ENCODE data around the gene SUGP1.
"Not testable (repeated sequence)": the region's sequence is repeated elsewhere in the genome, so short reads cannot be mapped to it uniquely, and the experiment has no call there.

The SUGP1 gene

GRCh38 chr19:19261350-19262189 lies 58.7 kb downstream of the SUGP1 start:
- DNase-seq = no peak

- no peak for DNase-seq
Measured at GRCh38 chr19:19260417-19261214, 59.7 kb downstream of the SUGP1 start.

GRCh38 chr19:19259741-19260140 lies 60.6 kb downstream of the SUGP1 start:
- DNase-seq = peak; percentile 18

- DNase-seq = no peak
Measured at GRCh38 chr19:19258589-19259338, 61.5 kb downstream of the SUGP1 start.

- DNase-seq = no peak
Measured at GRCh38 chr19:19257836-19258588, 62.3 kb downstream of the SUGP1 start.

- DNase-seq = no peak
Measured at GRCh38 chr19:19257137-19257536, 63.2 kb downstream of the SUGP1 start.

- DNase-seq = no peak
Measured at GRCh38 chr19:19256072-19256969, 64.0 kb downstream of the SUGP1 start.

- DNase-seq = not testable (repeated sequence)
Measured at GRCh38 chr19:19253409-19253808, 66.9 kb downstream of the SUGP1 start.

- no peak for DNase-seq
Measured at GRCh38 chr19:19250196-19250801, 70.0 kb downstream of the SUGP1 start.

GRCh38 chr19:19240476-19240875 lies 79.8 kb downstream of the SUGP1 start:
- DNase-seq = no peak

GRCh38 chr19:19239675-19240074 lies 80.6 kb downstream of the SUGP1 start:
- no peak for DNase-seq

GRCh38 chr19:19238126-19238894 lies 82.0 kb downstream of the SUGP1 start:
- DNase-seq = no peak

- DNase-seq = no peak
Measured at GRCh38 chr19:19236173-19236572, 84.1 kb downstream of the SUGP1 start.

GRCh38 chr19:19234220-19234816 lies 86.0 kb downstream of the SUGP1 start:
- no peak for DNase-seq

- DNase-seq = no peak
Measured at GRCh38 chr19:19232261-19232721, 88.0 kb downstream of the SUGP1 start.

GRCh38 chr19:19230999-19231398 lies 89.3 kb downstream of the SUGP1 start:
- no peak for DNase-seq

- no peak for DNase-seq
Measured at GRCh38 chr19:19229701-19230100, 90.6 kb downstream of the SUGP1 start.

GRCh38 chr19:19227217-19227616 lies 93.1 kb downstream of the SUGP1 start:
- no peak for DNase-seq

GRCh38 chr19:19226663-19227062 lies 93.6 kb downstream of the SUGP1 start:
- no peak for DNase-seq

GRCh38 chr19:19226204-19226603 lies 94.1 kb downstream of the SUGP1 start:
- no peak for DNase-seq
